ENCODE measurements around the gene PHOSPHO2.
"Not testable (repeated sequence)": the region's sequence is repeated elsewhere in the genome, so short reads cannot be mapped to it uniquely, and the experiment has no call there.

Gene PHOSPHO2

DNA sequence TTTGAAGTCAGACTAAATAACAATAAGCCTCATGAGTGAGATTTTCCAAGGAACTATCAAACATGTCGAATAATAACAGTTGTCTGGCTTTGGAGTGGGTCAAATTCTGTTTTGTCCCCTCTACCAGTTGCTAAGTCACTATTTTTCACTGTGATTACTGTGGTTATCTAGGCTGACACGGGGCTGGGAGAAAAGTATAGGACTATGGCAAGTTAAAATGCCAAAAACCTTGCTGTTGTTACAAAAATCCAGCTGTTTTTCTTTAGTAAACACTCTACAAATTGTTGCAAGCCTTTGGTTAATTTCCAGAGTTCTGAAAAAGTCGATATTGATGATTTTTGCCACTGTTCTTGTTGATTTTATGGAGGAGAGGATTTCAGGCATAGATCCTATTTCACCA lies 1.6 kb upstream of the PHOSPHO2 start:
- POLR2A ChIA-PET (ENCODE audit: low non-redundant PET) = no interaction called here
- TF ChIP-seq, protein P1, sequence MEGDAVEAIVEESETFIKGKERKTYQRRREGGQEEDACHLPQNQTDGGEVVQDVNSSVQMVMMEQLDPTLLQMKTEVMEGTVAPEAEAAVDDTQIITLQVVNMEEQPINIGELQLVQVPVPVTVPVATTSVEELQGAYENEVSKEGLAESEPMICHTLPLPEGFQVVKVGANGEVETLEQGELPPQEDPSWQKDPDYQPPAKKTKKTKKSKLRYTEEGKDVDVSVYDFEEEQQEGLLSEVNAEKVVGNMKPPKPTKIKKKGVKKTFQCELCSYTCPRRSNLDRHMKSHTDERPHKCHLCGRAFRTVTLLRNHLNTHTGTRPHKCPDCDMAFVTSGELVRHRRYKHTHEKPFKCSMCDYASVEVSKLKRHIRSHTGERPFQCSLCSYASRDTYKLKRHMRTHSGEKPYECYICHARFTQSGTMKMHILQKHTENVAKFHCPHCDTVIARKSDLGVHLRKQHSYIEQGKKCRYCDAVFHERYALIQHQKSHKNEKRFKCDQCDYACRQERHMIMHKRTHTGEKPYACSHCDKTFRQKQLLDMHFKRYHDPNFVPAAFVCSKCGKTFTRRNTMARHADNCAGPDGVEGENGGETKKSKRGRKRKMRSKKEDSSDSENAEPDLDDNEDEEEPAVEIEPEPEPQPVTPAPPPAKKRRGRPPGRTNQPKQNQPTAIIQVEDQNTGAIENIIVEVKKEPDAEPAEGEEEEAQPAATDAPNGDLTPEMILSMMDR (conservative IDR thresholded peaks at IDR 0.05; ENCODE audit: low read depth) = no peak

DNA sequence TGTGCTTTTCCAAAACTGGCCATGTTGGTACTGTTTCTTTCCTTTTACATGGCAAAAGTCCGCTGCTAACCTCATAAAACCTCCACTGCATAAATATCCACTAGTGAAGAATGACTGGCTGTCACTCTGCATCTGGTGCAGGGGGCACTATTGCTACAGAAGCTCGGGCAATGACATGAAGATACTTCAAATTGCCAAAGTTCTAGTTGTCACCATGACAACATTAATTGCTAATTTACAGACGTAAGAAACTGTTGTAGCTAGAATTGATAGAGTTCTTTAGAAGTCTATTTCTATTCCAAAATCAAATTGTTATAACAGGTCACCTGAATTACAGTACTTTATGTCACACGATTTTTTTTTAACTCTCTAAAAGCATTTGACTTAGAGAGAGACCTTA lies 909 bp upstream of the PHOSPHO2 start:
- TF ChIP-seq, protein P1 (conservative IDR thresholded peaks at IDR 0.05; ENCODE audit: low read depth) = no peak
- POLR2A ChIA-PET (ENCODE audit: low non-redundant PET) = no interaction called here
- no peak overlapping the region for H3K27ac ChIP-seq
- DNase-seq (ENCODE audit: low spot score) = no peak
- CTCF ChIA-PET = interaction anchor here (0.8 kb wide), 1 partner anchor 14 kb away, joined by 3 read pairs; no protein-coding TSS in a partner anchor

More for the DNA sequence above, 1.6 kb upstream of the PHOSPHO2 start:
- CTCF ChIA-PET = interaction anchor here (0.7 to 0.8 kb wide), 2 partner anchors 13 to 732 kb away, joined by 3 to 5 read pairs; no protein-coding TSS in a partner anchor
- no peak overlapping the region for H3K27ac ChIP-seq
- no peak for DNase-seq (ENCODE audit: low spot score)

DNA sequence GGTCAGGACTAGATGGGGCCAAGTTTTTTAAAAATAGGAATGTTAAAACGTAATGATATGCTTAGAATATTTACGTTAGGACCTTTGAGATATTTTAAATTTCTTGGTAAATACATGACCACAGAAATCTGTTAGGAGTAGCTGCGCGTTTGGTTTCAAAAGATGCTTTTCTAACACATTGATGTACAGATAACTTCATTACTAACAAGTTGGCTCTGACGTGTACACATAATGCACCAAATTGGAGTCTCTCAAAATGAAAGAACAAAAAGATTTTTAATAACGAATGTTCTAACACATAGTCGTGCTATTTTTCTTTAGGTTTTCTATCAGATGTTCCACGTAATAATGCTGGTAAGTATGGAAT lies 608 bp downstream of the PHOSPHO2 start:
- H3K27ac ChIP-seq = peak overlapping the region; percentile 77
- no peak for DNase-seq (ENCODE audit: low spot score)
- ChIA-PET CTCF (no interaction called here), POLR2A (ENCODE audit: low non-redundant PET) (no interaction called here)
- TF ChIP-seq, protein P1 (conservative IDR thresholded peaks at IDR 0.05; ENCODE audit: low read depth) = no peak

DNA sequence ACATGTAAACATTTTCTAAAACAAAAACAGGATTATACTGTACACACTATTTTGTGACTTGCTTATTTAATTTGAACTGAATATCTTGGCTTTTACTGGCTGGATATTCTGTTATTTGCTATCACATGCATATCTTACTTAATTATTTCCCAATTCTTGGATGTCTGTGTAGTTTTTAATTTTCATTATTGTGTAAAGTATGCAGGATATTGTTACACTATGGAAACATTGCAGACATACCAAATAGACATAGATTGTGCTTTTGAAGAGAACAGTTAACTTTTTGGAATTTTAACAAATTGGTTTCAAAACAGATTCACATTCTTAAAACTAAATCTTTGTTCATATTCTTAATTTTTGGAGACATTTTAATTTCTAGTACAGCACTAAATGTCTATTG lies 2.1 kb downstream of the PHOSPHO2 start:
- ChIA-PET CTCF (no interaction called here), POLR2A (ENCODE audit: low non-redundant PET) (no interaction called here)
- no peak for DNase-seq (ENCODE audit: low spot score)
- TF ChIP-seq, protein P1 (conservative IDR thresholded peaks at IDR 0.05; ENCODE audit: low read depth) = no peak
- no peak overlapping the region for H3K27ac ChIP-seq

DNA sequence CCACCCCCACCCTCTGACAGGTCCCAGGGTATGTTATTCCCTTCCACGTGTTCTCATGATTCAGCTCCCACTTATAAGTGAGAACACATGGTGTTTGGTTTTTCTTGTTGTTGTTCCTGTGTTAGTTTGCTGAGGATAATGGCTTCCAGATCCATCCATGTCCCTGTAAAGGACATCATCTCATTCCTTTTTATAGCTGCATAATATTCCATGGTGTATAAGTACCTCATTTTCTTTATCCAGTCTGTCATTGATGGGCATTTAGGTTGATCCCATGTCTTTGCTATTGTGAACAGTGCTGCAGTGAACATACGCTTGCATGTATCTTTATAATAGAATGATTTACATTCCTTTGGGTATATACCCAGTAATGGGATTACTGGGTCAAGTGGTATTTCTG lies 4.9 kb downstream of the PHOSPHO2 start:
- DNase-seq (ENCODE audit: low spot score); H3K27ac ChIP-seq; CTCF ChIA-PET; POLR2A ChIA-PET (ENCODE audit: low non-redundant PET): not testable (repeated sequence)

DNA sequence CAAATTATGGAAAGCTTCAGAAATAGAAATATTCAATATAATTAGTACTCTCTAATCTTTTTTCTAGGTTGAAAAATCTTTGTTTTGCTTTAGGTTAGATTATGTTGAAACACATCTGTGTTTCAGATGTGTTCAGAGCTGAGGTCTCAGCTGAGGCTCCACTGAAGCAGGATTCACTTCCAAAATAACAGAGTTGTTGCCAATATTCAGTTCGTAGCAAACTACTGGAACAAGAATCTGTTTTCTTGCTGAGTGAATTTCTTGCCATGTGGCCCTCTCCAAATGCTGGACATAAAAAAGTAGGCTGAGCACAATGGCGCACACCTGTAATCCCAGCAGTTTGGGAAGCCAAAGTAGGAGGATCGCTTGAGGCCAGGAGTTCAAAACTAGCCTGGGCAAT lies 8.7 kb downstream of the PHOSPHO2 start:
- no peak for DNase-seq (ENCODE audit: low spot score)
- POLR2A ChIA-PET (ENCODE audit: low non-redundant PET) = interaction anchor here (0.6 kb wide), 1 partner anchor 87 kb away, joined by 7 read pairs; no protein-coding TSS in a partner anchor
- CTCF ChIA-PET = interaction anchor here (0.5 to 0.6 kb wide), 2 partner anchors 112 to 345 kb away, joined by 3 to 4 read pairs; no protein-coding TSS in a partner anchor

DNA sequence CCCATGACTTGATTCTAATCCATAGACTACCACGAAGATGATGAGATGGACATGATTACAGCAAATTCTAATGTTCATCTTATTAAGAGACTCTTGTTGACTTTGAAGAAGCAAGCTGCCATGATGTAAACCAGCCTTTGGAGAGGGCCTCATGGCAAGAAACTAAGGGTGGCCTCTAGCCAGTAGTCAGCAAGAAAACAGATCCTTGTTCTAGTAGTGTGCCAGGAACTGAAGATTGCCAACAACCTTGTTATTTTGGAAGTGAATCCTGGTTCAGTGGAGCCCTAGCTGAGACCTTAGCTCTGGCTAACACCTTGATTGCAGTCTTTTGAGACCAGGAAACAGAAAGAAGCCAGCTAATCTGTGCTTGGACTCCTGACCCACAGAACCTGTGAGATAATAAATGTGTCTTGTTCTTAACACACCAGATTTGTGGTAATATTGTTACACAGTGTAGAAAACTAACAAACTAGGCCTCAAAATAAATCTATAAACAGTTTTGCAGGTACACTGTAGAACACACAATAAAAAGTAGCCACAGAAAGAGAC lies 10.0 kb downstream of the PHOSPHO2 start:
- TF ChIP-seq, protein P1 (conservative IDR thresholded peaks at IDR 0.05; ENCODE audit: low read depth) = no peak
- H3K27ac ChIP-seq = no peak overlapping the region
- no peak for DNase-seq (ENCODE audit: low spot score)
- POLR2A ChIA-PET (ENCODE audit: low non-redundant PET) = interaction anchor here (0.5 kb wide), 1 partner anchor 97 kb away, joined by 5 read pairs; no protein-coding TSS in a partner anchor
- CTCF ChIA-PET = interaction anchor here (0.5 to 0.6 kb wide), 2 partner anchors 405 to 572 kb away, joined by 3 read pairs; no protein-coding TSS in a partner anchor

More for the DNA sequence above, 8.7 kb downstream of the PHOSPHO2 start:
- no peak overlapping the region for H3K27ac ChIP-seq
- TF ChIP-seq, protein P1 (conservative IDR thresholded peaks at IDR 0.05; ENCODE audit: low read depth) = no peak

Data from RWPE1 (cell line).